A673 (cell line): ENCODE data around the gene CEP85L. TPM values are rescaled to one million over a fixed set of nuclear protein-coding genes. Genes with fewer than 3 reads are reported as not detected.

Experiments used
- BruUV-seq: library from RNA; stranded (reverse); fragments of 400-500 nt; replicated peaks from 2 replicates; lab custom pipeline; 2021; lab: Mats Ljungman, UMichigan
- CTCF ChIA-PET: fragments of 300-600 bp; sonication (Branson Sonifier 250); formaldehyde crosslinking; loops from one replicate; lab custom pipeline; 2022; ENCODE audit warnings: antibody characterized with exemption; lab: Charles Lee
- POLR2A ChIA-PET: fragments of 300-600 bp; sonication (Branson Sonifier 250); formaldehyde crosslinking; loops from one replicate; lab custom pipeline; 2022; ENCODE audit warnings: antibody characterized with exemption; ENCODE audit not compliant: low non-redundant PET; lab: Charles Lee
- DNase-seq: peaks from one replicate; pipeline ENCODE4 v3.0.0-alpha.2; 2015; ENCODE audit warnings: low spot score
- H3K27ac ChIP-seq: fragments of 200-600 bp; sonication (generic); 2 replicates; pipeline ENCODE4 v1.5.1; 2016; ENCODE audit warnings: mixed run types, low read depth, mild to moderate bottlenecking, mixed read lengths, antibody characterized with exemption, low read length; ENCODE audit not compliant: poor library complexity, severe bottlenecking
- H3K27me3 ChIP-seq: fragments of 200-600 bp; sonication (generic); replicated peaks from 2 replicates; pipeline ENCODE4 v1.6.1; 2017; ENCODE audit warnings: mixed run types, low read depth, mild to moderate bottlenecking, mixed read lengths, antibody characterized with exemption, low read length; ENCODE audit not compliant: insufficient read depth, poor library complexity
- H3K36me3 ChIP-seq: fragments of 200-600 bp; sonication (generic); 2 replicates; pipeline ENCODE4 v1.6.1; 2016; ENCODE audit warnings: mixed run types, mild to moderate bottlenecking, mixed read lengths, antibody characterized with exemption, low read length; ENCODE audit not compliant: insufficient read depth, poor library complexity, severe bottlenecking
- H3K4me1 ChIP-seq: fragments of 200-600 bp; sonication (generic); 2 replicates; pipeline ENCODE4 v1.6.1; 2017; ENCODE audit warnings: mixed run types, mild to moderate bottlenecking, mixed read lengths, antibody characterized with exemption, low read length; ENCODE audit not compliant: insufficient read depth, poor library complexity, severe bottlenecking
- H3K4me3 ChIP-seq: fragments of 200-600 bp; sonication (generic); 2 replicates; pipeline ENCODE4 v1.5.1; 2016; ENCODE audit warnings: low read depth, mixed run types, mild to moderate bottlenecking, mixed read lengths, low read length; ENCODE audit not compliant: poor library complexity, severe bottlenecking
- H3K9me3 ChIP-seq: fragments of 200-600 bp; sonication (generic); 2 replicates; pipeline ENCODE4 v1.6.1; 2016; ENCODE audit warnings: mixed run types, low read depth, mild to moderate bottlenecking, mixed read lengths, antibody characterized with exemption, low read length; ENCODE audit not compliant: poor library complexity, severe bottlenecking
- CTCF ChIP-seq: fragments of 300-800, 200-600 bp; sonication (generic); conservative IDR thresholded peaks from 2 replicates; pipeline ENCODE4 v1.5.1; 2017; ENCODE audit warnings: low read depth, mild to moderate bottlenecking, antibody characterized with exemption, low read length, moderate library complexity, mixed read lengths
- EZH2 ChIP-seq: fragments of 200-600 bp; sonication (generic); IDR thresholded peaks from 2 replicates; pipeline ENCODE4 v1.6.1; 2017; ENCODE audit warnings: borderline replicate concordance, low read depth, mild to moderate bottlenecking, mixed read lengths, antibody characterized with exemption, low read length; ENCODE audit not compliant: poor library complexity, severe bottlenecking
- intact Hi-C: fragments of 100-400 bp; cut with micrococcal nuclease; formaldehyde crosslinking; loops from one replicate; pipeline ENCODE4 v1.10.0; 2022; ENCODE audit not compliant: unreplicated experiment
- total RNA-seq: library from RNA; stranded (reverse); gene quantifications from 2 replicates; pipeline ENCODE4 v1.2.3, GENCODE V29; 2021

The CEP85L gene
- total RNA-seq, 1 experiment from 2014 or later: 7.4 TPM

- BruUV-seq: no TSS peak
- intact Hi-C loops: no loop called here
Measured at GRCh38 chr6:118646977-118647376, 4.4 kb downstream of the CEP85L start.

DNA sequence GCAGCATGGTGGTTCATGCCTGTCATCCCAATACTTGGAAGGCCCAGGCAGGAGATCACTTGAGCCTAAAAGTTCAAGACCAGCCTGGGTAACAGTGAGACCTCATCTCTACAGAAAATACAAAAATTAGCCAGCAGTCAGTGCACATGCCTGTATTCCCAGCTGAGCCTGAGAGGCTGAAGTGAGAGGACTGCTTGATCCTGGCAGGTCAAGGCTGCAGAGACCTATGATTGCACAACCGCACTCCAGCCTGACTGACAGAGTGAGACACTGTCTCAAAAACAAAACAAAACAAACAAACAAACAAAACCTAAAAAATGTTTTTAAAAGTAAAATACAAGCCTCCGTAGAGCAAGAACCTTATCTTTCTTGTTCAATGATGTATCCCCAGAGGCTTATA lies 6.0 kb downstream of the CEP85L start:
- POLR2A ChIA-PET: no interaction called here
- DNase-seq: no peak
- CTCF ChIA-PET: no interaction called here
- Histone ChIP-seq H3K27me3 (no peaks in the 10 kb centered on the region), H3K4me1 (peaks cover 10% of the 10 kb centered on the region), H3K9me3 (no peaks in the 10 kb centered on the region), H3K27ac (no peak overlapping the region), H3K4me3 (no peak overlapping the region), H3K36me3 (no peaks in the 10 kb centered on the region)
- no peak for TF ChIP-seq EZH2
- TF ChIP-seq CTCF: no peak
- no TSS peak for BruUV-seq
- intact Hi-C loops: no loop called here

More at GRCh38 chr6:118646977-118647376, 4.4 kb downstream of the CEP85L start:
- Histone ChIP-seq H3K4me1 (peaks cover 10% of the 10 kb centered on the region), H3K9me3 (no peaks in the 10 kb centered on the region), H3K27ac (no peak overlapping the region), H3K4me3 (no peak overlapping the region), H3K27me3 (no peaks in the 10 kb centered on the region), H3K36me3 (no peaks in the 10 kb centered on the region)
- CTCF ChIA-PET: no interaction called here
- DNase-seq: no peak
- no peak for TF ChIP-seq CTCF
- no peak for TF ChIP-seq EZH2
- POLR2A ChIA-PET: no interaction called here

DNA sequence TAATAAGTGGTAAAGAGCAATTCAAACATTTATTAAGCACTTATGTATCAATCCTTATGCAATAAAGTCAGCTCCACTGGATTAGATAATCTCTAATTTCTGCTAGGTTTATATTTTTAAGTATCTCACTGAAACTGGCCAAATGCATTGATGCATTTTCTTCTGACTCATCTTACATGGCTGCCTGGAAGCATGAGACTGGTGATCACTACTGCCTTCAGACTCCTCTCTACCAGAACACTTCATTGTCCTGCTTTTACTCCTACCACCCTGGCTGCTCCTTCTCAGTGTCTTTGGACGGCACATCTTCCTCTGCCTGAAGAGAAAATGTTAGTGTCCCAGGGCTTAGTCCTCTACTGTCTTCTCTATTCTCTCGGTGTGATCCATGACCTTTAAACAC lies 7.4 kb downstream of the CEP85L start:
- ChIA-PET POLR2A (no interaction called here), CTCF (no interaction called here)
- intact Hi-C loops: no loop called here
- Histone ChIP-seq H3K9me3 (no peaks in the 10 kb centered on the region), H3K36me3 (no peaks in the 10 kb centered on the region), H3K4me1 (peaks cover under 1% of the 10 kb centered on the region), H3K27me3 (no peaks in the 10 kb centered on the region), H3K27ac (no peak overlapping the region), H3K4me3 (no peak overlapping the region)
- BruUV-seq: no TSS peak
- no peak for TF ChIP-seq CTCF
- TF ChIP-seq EZH2: no peak
- no peak for DNase-seq
